ENCODE measurements around the gene ADGRV1. TPM values are rescaled to one million over a fixed set of nuclear protein-coding genes. Genes with fewer than 3 reads are reported as not detected.

The ADGRV1 gene
- total RNA-seq, 5 donors from 2014 or later (not counting 1 experiment from before 2014, with no cell fraction given) = 0.68 to 1.6 (median 1.2) TPM; not detected in 1

- H3K4me1 Mint-ChIP-seq = peaks cover 23 to 37% (median 30%) of the 10 kb centered on the region in 3 donors
- no peaks in the 10 kb centered on the region for H3K36me3 Mint-ChIP-seq
- ATAC-seq (replicated peaks in 1 of 4) (no peak), DNase-seq (no peak)
- no peaks in the 10 kb centered on the region for H3K36me3 ChIP-seq (ENCODE audit: control insufficient read depth in 2 of 2, extremely low read depth in 1 of 2, insufficient read depth in 1 of 2, low read length in 1 of 2)
- CTCF ChIA-PET = interaction anchor here (0.5 to 1.4 kb wide), 3 partner anchors 548 to 643 kb away, joined by 3 to 4 read pairs (median 3); no protein-coding TSS in a partner anchor
- POLR2A ChIA-PET = interaction anchor here in 1 of 2 donors (0.7 kb wide), 1 partner anchor 509 kb away, joined by 4 read pairs; no protein-coding TSS in a partner anchor
- H3K27me3 ChIP-seq (replicated peaks in 1 of 2; ENCODE audit: control insufficient read depth in 2 of 2, extremely low read depth in 1 of 2, insufficient read depth in 2 of 2, low read length in 1 of 2) = no peaks in the 10 kb centered on the region
- peaks cover 0 to 14% of the 10 kb centered on the region in 2 donors for H3K27me3 Mint-ChIP-seq
- no peak overlapping the region for H3K27ac ChIP-seq (ENCODE audit: low read length)
- H3K4me3 ChIP-seq (ENCODE audit: control insufficient read depth in 1 of 2, extremely low read depth in 1 of 2, low read length in 1 of 2) = no peak overlapping the region
- no peaks in the 10 kb centered on the region for H3K9me3 ChIP-seq
- H3K27ac Mint-ChIP-seq = no peak overlapping the region
- H3K9me3 Mint-ChIP-seq = no peaks in the 10 kb centered on the region
- 71% methylated on average over 2 of the region's 3 CpGs for WGBS (ENCODE audit: insufficient coverage)
- peaks cover 12 to 14% of the 10 kb centered on the region in 2 experiments for H3K4me1 ChIP-seq (ENCODE audit: control insufficient read depth in 1 of 2, extremely low read depth in 1 of 2, insufficient read depth in 2 of 2, low read length in 2 of 2)
- no peak overlapping the region for H3K4me3 Mint-ChIP-seq
Measured at GRCh38 chr5:90871391-90871991, 312.9 kb downstream of the ADGRV1 start.

GRCh38 chr5:90873033-90873517, 314.5 kb downstream of the ADGRV1 start:
- peak in 25 of 35 experiments; percentile 1 to 60 (median 15) for DNase-seq
- H3K4me1 Mint-ChIP-seq = peaks cover 23 to 37% (median 30%) of the 10 kb centered on the region in 3 donors
- no peaks in the 10 kb centered on the region for H3K9me3 Mint-ChIP-seq
- no peak overlapping the region for H3K27ac ChIP-seq (ENCODE audit: low read length)
- CTCF ChIA-PET = interaction anchor here in 1 of 2 donors (0.6 kb wide), 1 partner anchor 115 kb away, joined by 3 read pairs; no protein-coding TSS in a partner anchor
- H3K9me3 ChIP-seq = no peaks in the 10 kb centered on the region
- POLR2A ChIA-PET = interaction anchor here in 1 of 2 donors (0.6 kb wide), 1 partner anchor 514 kb away, joined by 5 read pairs; no protein-coding TSS in a partner anchor
- no peaks in the 10 kb centered on the region for H3K27me3 ChIP-seq (replicated peaks in 1 of 2; ENCODE audit: control insufficient read depth in 2 of 2, extremely low read depth in 1 of 2, insufficient read depth in 2 of 2, low read length in 1 of 2)
- peaks cover 8 to 16% of the 10 kb centered on the region in 2 donors for H3K27me3 Mint-ChIP-seq
- H3K36me3 Mint-ChIP-seq = no peaks in the 10 kb centered on the region
- H3K4me3 ChIP-seq (ENCODE audit: control insufficient read depth in 1 of 2, extremely low read depth in 1 of 2, low read length in 1 of 2) = no peak overlapping the region
- WGBS (ENCODE audit: insufficient coverage) = no CpG with 5 or more reads among the region's 3 CpGs
- H3K27ac Mint-ChIP-seq = peak overlapping the region; percentile 36 to 77
- peak; percentile 58 to 94 (median 68) for ATAC-seq (replicated peaks in 1 of 4)
- H3K36me3 ChIP-seq (ENCODE audit: control insufficient read depth in 2 of 2, extremely low read depth in 1 of 2, insufficient read depth in 1 of 2, low read length in 1 of 2) = no peaks in the 10 kb centered on the region
- H3K4me1 ChIP-seq (ENCODE audit: control insufficient read depth in 1 of 2, extremely low read depth in 1 of 2, insufficient read depth in 2 of 2, low read length in 2 of 2) = peaks cover 12 to 14% of the 10 kb centered on the region in 2 experiments
- H3K4me3 Mint-ChIP-seq = peak overlapping the region in 2 of 3 donors; percentile 13 to 51

GRCh38 chr5:90874066-90874465, 315.5 kb downstream of the ADGRV1 start:
- Histone ChIP-seq H3K4me3 (ENCODE audit: control insufficient read depth in 1 of 2, extremely low read depth in 1 of 2, low read length in 1 of 2) (no peak overlapping the region), H3K27me3 (replicated peaks in 1 of 2; ENCODE audit: control insufficient read depth in 2 of 2, extremely low read depth in 1 of 2, insufficient read depth in 2 of 2, low read length in 1 of 2) (no peaks in the 10 kb centered on the region), H3K4me1 (ENCODE audit: control insufficient read depth in 1 of 2, extremely low read depth in 1 of 2, insufficient read depth in 2 of 2, low read length in 2 of 2) (peaks cover 12 to 14% of the 10 kb centered on the region in 2 experiments), H3K9me3 (no peaks in the 10 kb centered on the region), H3K27ac (ENCODE audit: low read length) (no peak overlapping the region), H3K36me3 (ENCODE audit: control insufficient read depth in 2 of 2, extremely low read depth in 1 of 2, insufficient read depth in 1 of 2, low read length in 1 of 2) (no peaks in the 10 kb centered on the region)
- Mint-ChIP-seq H3K27me3 (peaks cover 10 to 12% of the 10 kb centered on the region in 2 donors), H3K9me3 (no peaks in the 10 kb centered on the region), H3K36me3 (no peaks in the 10 kb centered on the region), H3K4me3 (peak overlapping the region in 1 of 3 donors; percentile 51), H3K4me1 (peaks cover 23 to 37% (median 30%) of the 10 kb centered on the region in 3 donors), H3K27ac (no peak overlapping the region)
- no peak for ATAC-seq (replicated peaks in 1 of 4)
- ChIA-PET POLR2A (no interaction called here), CTCF (no interaction called here)
- no peak for DNase-seq
- WGBS (ENCODE audit: insufficient coverage) = 79% methylated on average over 3 of the region's 5 CpGs

- Histone ChIP-seq H3K4me1 (ENCODE audit: control insufficient read depth in 1 of 2, extremely low read depth in 1 of 2, insufficient read depth in 2 of 2, low read length in 2 of 2) (peaks cover 12 to 14% of the 10 kb centered on the region in 2 experiments), H3K4me3 (ENCODE audit: control insufficient read depth in 1 of 2, extremely low read depth in 1 of 2, low read length in 1 of 2) (no peak overlapping the region), H3K36me3 (ENCODE audit: control insufficient read depth in 2 of 2, extremely low read depth in 1 of 2, insufficient read depth in 1 of 2, low read length in 1 of 2) (no peaks in the 10 kb centered on the region), H3K9me3 (no peaks in the 10 kb centered on the region), H3K27me3 (replicated peaks in 1 of 2; ENCODE audit: control insufficient read depth in 2 of 2, extremely low read depth in 1 of 2, insufficient read depth in 2 of 2, low read length in 1 of 2) (no peaks in the 10 kb centered on the region), H3K27ac (ENCODE audit: low read length) (no peak overlapping the region)
- Mint-ChIP-seq H3K27ac (no peak overlapping the region), H3K4me1 (peaks cover 19 to 30% (median 25%) of the 10 kb centered on the region in 3 donors), H3K36me3 (no peaks in the 10 kb centered on the region), H3K27me3 (peaks cover 16 to 18% of the 10 kb centered on the region in 2 donors), H3K9me3 (no peaks in the 10 kb centered on the region), H3K4me3 (no peak overlapping the region)
- ChIA-PET CTCF (no interaction called here), POLR2A (no interaction called here)
- DNase-seq (no peak), ATAC-seq (replicated peaks in 1 of 4) (no peak)
Measured at GRCh38 chr5:90875456-90875855, 316.9 kb downstream of the ADGRV1 start.

GRCh38 chr5:90876366-90876765, 317.8 kb downstream of the ADGRV1 start:
- Mint-ChIP-seq H3K27me3 (peaks cover 21 to 22% of the 10 kb centered on the region in 2 donors), H3K36me3 (no peaks in the 10 kb centered on the region), H3K4me3 (no peak overlapping the region), H3K9me3 (no peaks in the 10 kb centered on the region), H3K27ac (no peak overlapping the region), H3K4me1 (peaks cover 16 to 27% (median 22%) of the 10 kb centered on the region in 3 donors)
- ATAC-seq (replicated peaks in 1 of 4) = no peak
- WGBS (ENCODE audit: insufficient coverage) = no CpG with 5 or more reads among the region's 1 CpG
- DNase-seq = no peak
- Histone ChIP-seq H3K36me3 (ENCODE audit: control insufficient read depth in 2 of 2, extremely low read depth in 1 of 2, insufficient read depth in 1 of 2, low read length in 1 of 2) (no peaks in the 10 kb centered on the region), H3K4me3 (ENCODE audit: control insufficient read depth in 1 of 2, extremely low read depth in 1 of 2, low read length in 1 of 2) (no peak overlapping the region), H3K27ac (ENCODE audit: low read length) (no peak overlapping the region), H3K9me3 (no peaks in the 10 kb centered on the region), H3K4me1 (ENCODE audit: control insufficient read depth in 1 of 2, extremely low read depth in 1 of 2, insufficient read depth in 2 of 2, low read length in 2 of 2) (peaks cover 12 to 14% of the 10 kb centered on the region in 2 experiments), H3K27me3 (replicated peaks in 1 of 2; ENCODE audit: control insufficient read depth in 2 of 2, extremely low read depth in 1 of 2, insufficient read depth in 2 of 2, low read length in 1 of 2) (no peaks in the 10 kb centered on the region)
- CTCF ChIA-PET = no interaction called here
- POLR2A ChIA-PET = no interaction called here

GRCh38 chr5:90877049-90877448, 318.5 kb downstream of the ADGRV1 start:
- Histone ChIP-seq H3K27me3 (replicated peaks in 1 of 2; ENCODE audit: control insufficient read depth in 2 of 2, extremely low read depth in 1 of 2, insufficient read depth in 2 of 2, low read length in 1 of 2) (no peaks in the 10 kb centered on the region), H3K4me3 (ENCODE audit: control insufficient read depth in 1 of 2, extremely low read depth in 1 of 2, low read length in 1 of 2) (no peak overlapping the region), H3K36me3 (ENCODE audit: control insufficient read depth in 2 of 2, extremely low read depth in 1 of 2, insufficient read depth in 1 of 2, low read length in 1 of 2) (no peaks in the 10 kb centered on the region), H3K4me1 (ENCODE audit: control insufficient read depth in 1 of 2, extremely low read depth in 1 of 2, insufficient read depth in 2 of 2, low read length in 2 of 2) (peaks cover 12 to 14% of the 10 kb centered on the region in 2 experiments), H3K27ac (ENCODE audit: low read length) (no peak overlapping the region), H3K9me3 (no peaks in the 10 kb centered on the region)
- ATAC-seq (replicated peaks in 1 of 4) (no peak), DNase-seq (no peak)
- Mint-ChIP-seq H3K4me3 (no peak overlapping the region), H3K9me3 (no peaks in the 10 kb centered on the region), H3K27me3 (peaks cover 21 to 23% of the 10 kb centered on the region in 2 donors), H3K36me3 (no peaks in the 10 kb centered on the region), H3K27ac (no peak overlapping the region), H3K4me1 (peaks cover 16 to 22% (median 22%) of the 10 kb centered on the region in 3 donors)
- CTCF ChIA-PET = no interaction called here
- POLR2A ChIA-PET = no interaction called here
- WGBS (ENCODE audit: insufficient coverage) = 92% methylated on average over 1 of the region's 2 CpGs
